K562 (cell line): ENCODE results near the gene RFC5. TPM values are rescaled to one million over a fixed set of nuclear protein-coding genes. Genes with fewer than 3 reads are reported as not detected.

Experiments
- ATAC-seq: fragments of 200-7000 bp; cut with Tn5 transposase; 3 replicates; pipeline ENCODE4 v1.9.1; 2020; ENCODE audit warnings: moderate library complexity
- BruUV-seq: library from RNA; stranded (reverse); fragments of 400-500 nt; replicated peaks from 2 replicates; lab custom pipeline; 2021; lab: Mats Ljungman, UMichigan
- CTCF ChIA-PET: fragments of 300-600 bp; formaldehyde crosslinking; extraction: SDS; loops from one replicate; lab custom pipeline; 2021; ENCODE audit warnings: low intra/inter-chr PET ratio; lab: Yijun Ruan, JAX
- POLR2A ChIA-PET: fragments of 300-600, 350-650 bp; sonication (Branson Sonifier 250); formaldehyde crosslinking; extraction: SDS; loops from one replicate; lab custom pipeline; 2021; ENCODE audit warnings: antibody characterized with exemption, inconsistent platforms; lab: Yijun Ruan, JAX
- DNase-seq, 4 experiments: peaks; one replicate each; pipeline versions ENCODE4 v3.0.0 to v3.0.0-alpha.2; 2011 to 2018; ENCODE audit warnings: low spot score in 3 of 4, mixed read lengths in 3 of 4; ENCODE audit errors: extremely low read depth in 1 of 4
- FAIRE-seq: peaks from 2 replicates; lab custom pipeline; 2011; peaks lifted over from hg19 to GRCh38; lab: Jason Lieb, UNC
- H2AFZ ChIP-seq: 2 replicates; pipeline ENCODE4 v1.6.0; 2011; ENCODE audit warnings: low read depth, low read length, control low read depth, inconsistent platforms
- H3K27ac ChIP-seq: fragments of 200-600 bp; 3 replicates; pipeline ENCODE4 v1.8.0; 2011; ENCODE audit warnings: low read depth, mild to moderate bottlenecking, control low read depth, inconsistent platforms, low read length, moderate library complexity, mixed read lengths; ENCODE audit errors: extremely low read depth
- H3K27me3 ChIP-seq, 2 experiments: fragments of 300-600 bp in 1 of 2; 2 replicates in 1 of 2; 3 replicates in 1 of 2; pipeline versions ENCODE4 v1.6.0 to v1.8.0; 2011; ENCODE audit warnings: inconsistent platforms in 2 of 2, low read length in 2 of 2, mild to moderate bottlenecking in 1 of 2, mixed read lengths in 1 of 2, moderate library complexity in 1 of 2; ENCODE audit not compliant: control insufficient read depth in 2 of 2, insufficient read depth in 2 of 2
- H3K36me3 ChIP-seq: fragments of 300-600 bp; 3 replicates; pipeline ENCODE4 v1.8.0; 2011; ENCODE audit warnings: mild to moderate bottlenecking, low read length, inconsistent platforms; ENCODE audit not compliant: control insufficient read depth, insufficient read depth
- H3K4me1 ChIP-seq, 2 experiments: fragments of 200-600 bp in 1 of 2; replicated peaks in 1 of 2; 2 replicates in 1 of 2; 3 replicates in 1 of 2; pipeline versions ENCODE4 v1.5.1 to v1.8.0; 2011; ENCODE audit warnings: inconsistent platforms in 2 of 2, low read length in 2 of 2, mild to moderate bottlenecking in 1 of 2, mixed read lengths in 1 of 2, moderate library complexity in 1 of 2; ENCODE audit not compliant: control insufficient read depth in 2 of 2, insufficient read depth in 2 of 2
- H3K4me2 ChIP-seq: 2 replicates; pipeline ENCODE4 v1.6.1; 2011; ENCODE audit warnings: low read length, control low read depth, inconsistent platforms, mixed read lengths; ENCODE audit not compliant: insufficient read depth
- H3K4me3 ChIP-seq: fragments of 200-600 bp; sonication (generic), shearing (Covaris generic); 2 replicates; pipeline ENCODE4 v1.5.1; 2016; ENCODE audit warnings: control low read depth, inconsistent platforms
- H3K79me2 ChIP-seq: fragments of 200-600 bp; 3 replicates; pipeline ENCODE4 v1.8.0; 2011; ENCODE audit warnings: low read length, inconsistent platforms; ENCODE audit not compliant: control insufficient read depth, insufficient read depth
- H3K9ac ChIP-seq, 2 experiments: 2 replicates each; pipeline versions ENCODE4 v1.6.0 to v1.6.1; 2011; ENCODE audit warnings: low read depth in 2 of 2, low read length in 2 of 2, control low read depth in 1 of 2, inconsistent platforms in 1 of 2, mild to moderate bottlenecking in 1 of 2, mixed read lengths in 1 of 2; ENCODE audit not compliant: insufficient read depth in 1 of 2
- H3K9me1 ChIP-seq: one replicate; pipeline ENCODE4 v1.6.0; 2011; ENCODE audit warnings: inconsistent platforms, mild to moderate bottlenecking, low read length, moderate library complexity; ENCODE audit not compliant: control insufficient read depth, insufficient read depth
- H3K9me3 ChIP-seq: replicated peaks from 2 replicates; pipeline ENCODE4 v1.5.1; 2011; ENCODE audit warnings: low read depth, low read length, inconsistent platforms; ENCODE audit not compliant: control insufficient read depth, insufficient read depth
- H4K20me1 ChIP-seq: replicated peaks from 2 replicates; pipeline ENCODE4 v1.6.1; 2011; ENCODE audit warnings: low read length, inconsistent platforms, mixed read lengths; ENCODE audit not compliant: control insufficient read depth, insufficient read depth
- ARID4B ChIP-seq: sonication (generic); formaldehyde crosslinking; IDR thresholded peaks from 2 replicates; pipeline ENCODE4 v1.8.0; 2022; ENCODE audit warnings: mild to moderate bottlenecking, missing genetic modification reagents
- E2F1 ChIP-seq: sonication (generic); formaldehyde crosslinking; IDR thresholded peaks from 2 replicates; pipeline ENCODE4 v1.8.1; 2023; ENCODE audit warnings: mild to moderate bottlenecking, missing genetic modification reagents, moderate library complexity
- HDAC3 ChIP-seq: fragments of 450-650 bp; IDR thresholded peaks from 2 replicates; pipeline ENCODE4 v1.6.1; 2018; ENCODE audit warnings: borderline replicate concordance, mild to moderate bottlenecking, moderate library complexity; ENCODE audit not compliant: partially characterized antibody
- HNRNPK ChIP-seq: fragments of 200-400 bp; formaldehyde crosslinking; IDR thresholded peaks from one replicate; pipeline ENCODE4 v1.6.1; 2018; ENCODE audit warnings: mild to moderate bottlenecking, low read depth, low read length; ENCODE audit not compliant: poor library complexity, severe bottlenecking
- NCOA1 ChIP-seq: fragments of 450-650 bp; IDR thresholded peaks from 2 replicates; pipeline ENCODE4 v1.6.1; 2016; ENCODE audit warnings: low read depth
- PHF8 ChIP-seq: fragments of 200-600 bp; sonication (generic); IDR thresholded peaks from 2 replicates; pipeline ENCODE4 v1.6.1; 2012; ENCODE audit warnings: mixed run types, mild to moderate bottlenecking, inconsistent platforms, low read length, moderate library complexity, borderline replicate concordance
- POLR2A ChIP-seq: fragments of 450-650 bp; conservative IDR thresholded peaks from 2 replicates; pipeline ENCODE4 v1.6.1; 2016
- POLR2B ChIP-seq: fragments of 450-650 bp; IDR thresholded peaks from 2 replicates; pipeline ENCODE4 v1.6.1; 2018; ENCODE audit warnings: low read depth; ENCODE audit not compliant: partially characterized antibody
- TAL1 ChIP-seq: fragments of 450-650 bp; IDR thresholded peaks from 2 replicates; pipeline ENCODE4 v1.6.1; 2016; ENCODE audit warnings: mild to moderate bottlenecking
- WGBS: fragments of 100-300 bp; shearing (Covaris generic); methylation state at CpG from one replicate; pipeline ENCODE4 v1.1.6; 2016; ENCODE audit warnings: low coverage, mixed read lengths; ENCODE audit not compliant: insufficient coverage; ENCODE audit errors: missing lambda C conversion rate; 5-methylcytosine and 5-hydroxymethylcytosine counted together
- in situ Hi-C: fragments of 300-500 bp; cut with MboI; formaldehyde crosslinking; loops from 4 replicates; pipeline ENCODE4 v1.15.0; 2018; ENCODE audit warnings: inconsistent platforms, mixed read lengths
- intact Hi-C: fragments of 100-400 bp; cut with micrococcal nuclease; formaldehyde crosslinking; loops from 2 replicates; pipeline ENCODE4 v1.14.2; 2022
- polyA plus RNA-seq, 8 experiments: library from polyadenylated mRNA; depleted of rRNA in 4 of 8; stranded (reverse) in 5 of 8; unstranded in 3 of 8; fragments of >200 nt; fragmentation: Nextera tagmentation in 2 of 8; fragmentation: Illumina TruSeq in 1 of 8; extraction: Ambion mirVana in 2 of 8; extraction: Trizol in 1 of 8; gene quantifications; 2 replicates each; pipeline versions ENCODE4 v1.2.1 to v1.2.3, GENCODE V29; 2011 to 2014; ENCODE audit warnings: inconsistent platforms in 1 of 8, missing spikeins in 1 of 8
- total RNA-seq, 7 experiments: library from RNA; depleted of rRNA in 6 of 7; stranded (reverse); fragments of >200 nt in 6 of 7; fragmentation: Illumina TruSeq in 2 of 7; extraction: Trizol in 2 of 7; gene quantifications; 2 replicates each; pipeline versions ENCODE4 v1.2.1 to v1.2.3, GENCODE V29; 2011 to 2021; ENCODE audit warnings: low replicate concordance in 1 of 7

RFC5 gene
- total and polyA plus RNA-seq, 9 of the 15 experiments (the other 6 are each of a cell fraction or from before 2014, with no cell fraction given) = 61.8 to 189 (median 92.9) TPM

- Histone ChIP-seq H4K20me1 (no peaks in the 10 kb centered on the region; the same call in 1 of the 2 replicates), H3K4me3 (no peak overlapping the region), H3K9ac (no peak overlapping the region), H3K4me1 (no peaks in the 10 kb centered on the region; a peak in 1 of 5 replicates), H3K9me3 (no peaks in the 10 kb centered on the region), H3K27ac (no peak overlapping the region), H3K27me3 (no peaks in the 10 kb centered on the region), H3K36me3 (peaks cover 91% of the 10 kb centered on the region), H3K9me1 (no peaks in the 10 kb centered on the region), H3K4me2 (no peak overlapping the region), H2AFZ (no peak overlapping the region), H3K79me2 (no peaks in the 10 kb centered on the region)
- no peak for FAIRE-seq
- 80% methylated on average over 9 of the region's 9 CpGs for WGBS
- no peak for DNase-seq
- intact Hi-C loops (loop anchor here (2.0 kb wide), 1 partner anchor 161 kb away; no protein-coding TSS in a partner anchor), in situ Hi-C loops (no loop called here)
- BruUV-seq = no TSS peak
- POLR2A ChIA-PET = interaction anchor here (0.5 to 1.9 kb wide), 8 partner anchors 9 to 34 kb away, joined by 3 to 7 read pairs (median 5); no protein-coding TSS in a partner anchor
- TF ChIP-seq NCOA1 (no peak), POLR2B (peak; percentile 9), PHF8 (no peak), TAL1 (no peak), ARID4B (CRISPR knock-in tag) (no peak), HNRNPK (no peak), HDAC3 (no peak), POLR2A (peak; percentile 53), E2F1 (no peak)
- CTCF ChIA-PET = interaction anchor here (3.4 kb wide), 1 partner anchor 160 kb away, joined by 23 read pairs; no protein-coding TSS in a partner anchor
- peak; percentile 16 for ATAC-seq
These were observed 18.9 kb downstream of the RFC5 start for GRCh38 chr12:118035190-118036041.
